GM12873 (cell line): ENCODE data around the gene ZNF606.

Experiments
- TF ChIP-seq, protein P1 (sequence below): IDR thresholded peaks from 2 replicates; pipeline ENCODE4 v1.5.1; 2012; ENCODE audit warnings: low read depth, mild to moderate bottlenecking, moderate library complexity, low read length, control low read depth; ENCODE audit not compliant: insufficient read depth; ENCODE audit errors: missing control alignments

Gene ZNF606

DNA sequence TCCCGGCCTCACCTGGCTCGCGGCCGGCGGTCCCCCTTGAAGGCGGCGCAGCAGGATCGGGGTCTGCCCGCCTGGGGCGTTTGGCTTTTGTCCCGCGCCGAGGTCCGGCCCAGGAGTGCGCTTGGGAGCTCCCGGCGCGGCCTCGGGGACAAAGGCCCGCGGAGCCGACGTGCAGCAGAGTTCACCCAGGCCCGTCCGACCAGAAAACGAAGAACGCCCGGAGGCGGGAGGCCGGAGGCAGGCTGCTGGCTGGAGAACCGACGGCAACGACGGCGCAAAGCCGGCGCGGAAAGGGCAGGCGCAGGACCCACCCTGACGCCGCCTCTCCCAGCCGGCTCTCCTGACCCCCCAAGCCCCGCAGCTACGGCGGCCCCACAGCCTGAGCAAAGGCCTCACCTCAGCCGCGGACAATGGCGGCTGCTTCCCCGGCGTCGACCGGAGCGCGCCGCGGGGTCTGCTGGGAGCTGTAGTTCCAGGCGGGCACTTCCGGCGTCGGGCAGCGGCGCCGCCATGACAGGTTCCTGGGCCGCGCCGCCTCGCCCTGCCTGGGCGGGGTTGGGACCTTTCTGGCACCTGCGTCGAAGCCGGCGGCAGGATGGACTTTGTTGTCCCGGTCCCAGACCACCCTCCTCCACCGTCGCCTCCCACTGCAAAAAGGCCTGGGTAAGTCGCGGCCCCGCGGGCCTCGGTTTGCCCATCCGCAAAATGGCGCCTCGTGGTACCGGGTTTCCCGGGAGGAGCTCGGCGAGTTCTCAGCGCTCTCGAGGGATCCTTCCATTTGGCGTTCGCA lies at the start of gene ZNF606:
ZNF606 (minus strand) TSS at position 437 of the 790 bp plus-strand sequence. CDS start 1,501 bp downstream, outside the sequence.
- TF ChIP-seq, protein P1, sequence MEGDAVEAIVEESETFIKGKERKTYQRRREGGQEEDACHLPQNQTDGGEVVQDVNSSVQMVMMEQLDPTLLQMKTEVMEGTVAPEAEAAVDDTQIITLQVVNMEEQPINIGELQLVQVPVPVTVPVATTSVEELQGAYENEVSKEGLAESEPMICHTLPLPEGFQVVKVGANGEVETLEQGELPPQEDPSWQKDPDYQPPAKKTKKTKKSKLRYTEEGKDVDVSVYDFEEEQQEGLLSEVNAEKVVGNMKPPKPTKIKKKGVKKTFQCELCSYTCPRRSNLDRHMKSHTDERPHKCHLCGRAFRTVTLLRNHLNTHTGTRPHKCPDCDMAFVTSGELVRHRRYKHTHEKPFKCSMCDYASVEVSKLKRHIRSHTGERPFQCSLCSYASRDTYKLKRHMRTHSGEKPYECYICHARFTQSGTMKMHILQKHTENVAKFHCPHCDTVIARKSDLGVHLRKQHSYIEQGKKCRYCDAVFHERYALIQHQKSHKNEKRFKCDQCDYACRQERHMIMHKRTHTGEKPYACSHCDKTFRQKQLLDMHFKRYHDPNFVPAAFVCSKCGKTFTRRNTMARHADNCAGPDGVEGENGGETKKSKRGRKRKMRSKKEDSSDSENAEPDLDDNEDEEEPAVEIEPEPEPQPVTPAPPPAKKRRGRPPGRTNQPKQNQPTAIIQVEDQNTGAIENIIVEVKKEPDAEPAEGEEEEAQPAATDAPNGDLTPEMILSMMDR = no peak

DNA sequence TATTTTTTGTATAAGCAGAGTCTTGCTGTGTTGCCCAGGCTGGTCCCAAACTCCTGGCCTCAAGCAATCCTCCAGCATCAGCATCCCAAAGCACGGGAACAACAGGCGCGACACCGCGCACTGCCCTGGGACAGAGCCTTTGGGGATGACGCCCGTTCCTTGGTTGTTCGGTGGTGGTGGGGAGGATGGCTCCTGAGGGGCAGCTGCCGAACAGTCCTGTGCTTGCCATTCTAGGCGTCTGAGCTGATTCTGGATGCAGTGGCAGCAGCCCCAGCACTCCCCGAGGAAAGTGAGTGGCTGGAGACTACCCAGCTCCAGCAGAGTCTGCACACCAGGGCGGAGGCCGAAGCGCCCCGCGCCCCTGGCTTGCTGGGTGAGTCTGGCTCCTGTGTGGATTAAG lies 49.6 kb upstream of the ZNF606 start:
- TF ChIP-seq, protein P1 = no peak

DNA sequence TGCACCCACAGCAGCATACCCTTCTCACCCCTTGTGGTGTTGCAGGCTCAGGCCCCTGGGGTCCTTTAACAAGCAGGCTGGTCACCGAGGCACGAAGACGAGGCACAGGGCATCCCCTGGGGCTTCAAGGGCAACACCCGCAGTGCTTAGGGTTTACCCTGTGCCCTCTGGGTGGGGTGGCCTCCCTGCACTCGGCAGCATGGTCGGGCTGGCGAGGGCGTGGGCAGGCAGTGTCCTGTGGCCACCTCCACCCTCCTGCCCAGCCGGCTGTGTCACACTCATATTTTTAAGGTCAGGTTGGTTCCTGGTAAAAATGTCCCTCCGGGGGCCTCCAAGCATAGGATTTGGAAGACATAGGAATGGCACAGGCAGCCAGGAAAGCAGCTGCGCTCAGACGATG lies 45.1 kb upstream of the ZNF606 start:
- TF ChIP-seq, protein P1 = no peak

- TF ChIP-seq, protein P1 = no peak
These were observed 44.2 kb upstream of the ZNF606 start for GRCh38 chr19:58046856-58047255.

GRCh38 chr19:58045411-58046050 lies 42.9 kb upstream of the ZNF606 start:
- TF ChIP-seq, protein P1 = no peak

DNA sequence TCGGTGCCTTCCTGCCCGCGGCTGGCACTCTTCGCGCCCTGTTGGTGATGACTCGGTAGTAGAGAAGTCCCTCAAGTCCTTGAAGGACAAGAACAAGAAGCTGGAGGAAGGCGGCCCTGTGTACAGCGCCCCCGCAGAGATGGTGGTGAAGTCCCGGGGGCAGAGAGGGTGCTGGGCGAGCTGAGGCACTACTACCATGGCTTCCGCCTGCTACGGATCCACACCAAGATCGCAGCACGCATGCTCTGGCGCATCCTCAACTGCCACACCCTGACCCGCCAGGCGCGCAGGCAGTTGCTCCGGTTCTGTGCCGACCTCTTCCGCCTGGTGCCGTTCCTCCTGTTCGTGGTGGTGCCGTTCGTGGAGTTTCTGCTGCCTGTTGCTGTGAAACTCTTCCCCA lies 42.3 kb upstream of the ZNF606 start:
- TF ChIP-seq, protein P1 = no peak

GRCh38 chr19:58044391-58044790 lies 41.8 kb upstream of the ZNF606 start:
- TF ChIP-seq, protein P1 = no peak
